HG03378 (cell line): ENCODE results near the gene SEMA3B.
"Not testable (repeated sequence)": the region's sequence is repeated elsewhere in the genome, so short reads cannot be mapped to it uniquely, and the experiment has no call there.

Source experiments
- ATAC-seq: cut with Tn5 transposase; IDR thresholded peaks from one replicate; pipeline ENCODE4 v1.9.1; 2021; ENCODE audit warnings: mild to moderate bottlenecking, moderate library complexity; ENCODE audit not compliant: unreplicated experiment

The SEMA3B gene

DNA sequence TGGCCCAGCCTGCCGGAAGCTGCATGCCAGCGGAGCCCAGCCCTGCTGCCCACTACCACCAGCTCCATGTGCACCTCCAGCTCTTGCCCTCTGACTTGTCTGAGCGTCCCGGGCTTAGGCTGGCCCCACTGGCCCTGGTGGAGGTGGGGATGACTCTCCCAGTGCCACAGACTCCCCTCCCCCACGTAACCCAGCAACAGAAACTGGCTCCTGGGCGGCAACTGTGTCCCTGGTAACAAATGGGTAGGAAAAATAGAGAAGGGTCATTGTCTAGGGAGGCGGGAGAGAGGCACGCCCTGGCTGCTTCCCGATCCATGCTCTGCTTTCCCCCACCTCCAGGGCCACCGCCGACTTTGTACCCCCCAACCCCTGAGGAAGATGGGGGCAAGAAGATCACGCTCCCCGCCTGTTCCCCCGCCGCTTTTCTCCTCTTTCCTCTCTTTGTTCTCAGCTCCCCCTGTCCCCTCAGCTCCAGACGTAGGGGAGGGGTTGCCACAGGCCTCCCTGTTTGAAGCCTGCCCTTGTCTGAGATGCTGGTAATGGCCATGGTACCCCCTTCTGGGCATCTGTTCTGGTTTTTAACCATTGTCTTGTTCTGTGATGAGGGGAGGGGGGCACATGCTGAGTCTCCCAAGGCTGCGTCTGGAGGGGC lies 10.8 kb upstream of the SEMA3B start:
- ATAC-seq: no peak

DNA sequence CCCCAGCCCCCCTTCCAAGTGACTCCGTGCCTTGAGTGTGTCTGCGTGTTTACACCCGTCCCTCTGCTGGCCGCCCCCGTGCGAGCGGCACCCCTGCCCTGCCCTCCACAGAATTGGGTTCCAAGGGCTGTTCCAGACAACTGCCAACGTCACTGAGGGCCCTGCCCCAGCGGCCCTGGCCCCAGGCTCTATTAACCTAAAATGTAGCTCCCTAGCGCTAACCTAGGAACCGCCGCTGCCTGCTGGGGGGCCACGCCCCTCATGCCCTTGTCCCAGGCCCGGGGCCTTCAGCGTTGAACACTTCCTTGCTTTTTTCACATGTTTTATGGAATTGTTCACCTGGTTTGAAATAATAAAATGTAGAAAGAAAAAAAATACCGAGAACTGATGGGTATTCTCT lies 10.0 kb upstream of the SEMA3B start:
- ATAC-seq: no peak

DNA sequence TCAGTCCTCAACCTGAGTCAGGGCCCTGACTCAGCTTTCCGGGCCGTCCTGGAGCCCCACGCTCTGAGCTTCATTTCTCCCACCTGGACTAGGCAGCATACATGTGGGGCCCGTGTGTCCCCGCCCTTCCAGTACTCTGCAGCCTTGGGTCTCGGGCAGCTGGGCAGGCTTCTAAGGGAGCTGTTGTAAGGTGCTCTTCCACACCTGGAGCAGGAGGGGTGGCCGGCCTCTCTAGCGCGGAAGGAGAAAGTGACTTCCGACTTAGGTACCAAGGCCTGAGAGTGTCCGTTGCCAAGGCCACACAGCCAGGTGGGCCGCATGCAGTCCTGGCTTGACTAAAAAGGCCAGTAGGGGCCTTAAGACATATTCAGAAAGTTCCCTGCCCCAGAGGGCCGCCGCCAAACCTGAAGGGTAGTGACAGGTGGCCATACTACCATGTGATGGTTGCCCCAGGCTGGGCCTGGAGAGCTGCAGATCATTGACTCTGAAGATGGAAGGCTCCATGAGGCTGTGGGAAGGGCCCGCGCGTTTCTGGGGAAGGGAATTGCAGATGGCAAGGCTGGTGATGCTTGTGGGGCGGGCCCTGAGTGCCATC lies 9.4 kb upstream of the SEMA3B start:
- ATAC-seq: peak; percentile 15

DNA sequence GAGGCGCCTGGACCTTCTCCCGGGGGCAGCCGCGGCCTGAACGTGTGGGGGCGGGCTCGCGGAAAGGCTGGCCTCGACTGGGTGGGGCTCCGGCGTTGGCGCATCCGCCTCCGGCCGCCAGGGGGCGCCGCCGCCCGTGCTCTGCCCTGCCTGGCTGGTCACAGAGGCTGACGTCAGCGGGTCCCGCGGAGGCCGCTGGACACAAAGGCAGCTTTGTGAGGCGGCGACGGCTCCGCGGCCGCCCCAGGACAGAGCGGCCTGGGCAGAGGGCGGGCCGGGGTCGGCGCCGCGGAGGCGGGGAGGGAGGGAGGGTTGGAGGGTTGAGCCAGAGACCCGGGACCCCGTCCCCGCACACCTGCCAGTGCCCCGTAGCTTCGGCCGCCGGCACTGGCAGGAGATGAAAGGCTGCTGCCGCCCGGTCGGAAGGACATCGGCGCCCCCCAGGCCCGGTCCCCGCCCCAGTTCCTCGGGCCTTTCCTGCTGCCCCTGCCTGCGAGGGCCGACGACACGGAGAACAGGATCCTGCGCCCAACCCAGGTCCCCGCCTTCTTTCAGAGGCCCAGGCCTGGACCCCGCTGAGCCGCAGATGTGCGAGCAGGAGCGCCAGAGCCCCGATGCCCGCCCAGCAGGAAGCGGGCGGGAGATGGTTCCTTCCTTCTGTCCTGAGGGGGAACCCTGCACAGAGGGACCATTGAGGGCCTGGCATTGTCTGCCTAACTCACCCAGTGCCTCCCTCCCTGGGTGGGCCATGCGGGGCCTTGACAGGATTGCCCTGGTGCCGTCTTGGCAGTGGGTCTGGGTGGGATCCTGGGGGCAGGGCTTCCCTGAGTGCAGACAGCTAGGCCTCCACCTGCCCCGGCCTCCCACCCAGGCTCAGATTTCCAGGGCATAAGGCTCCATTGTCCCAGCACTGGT lies 8.7 kb upstream of the SEMA3B start:
- peak; percentile 47 for ATAC-seq

DNA sequence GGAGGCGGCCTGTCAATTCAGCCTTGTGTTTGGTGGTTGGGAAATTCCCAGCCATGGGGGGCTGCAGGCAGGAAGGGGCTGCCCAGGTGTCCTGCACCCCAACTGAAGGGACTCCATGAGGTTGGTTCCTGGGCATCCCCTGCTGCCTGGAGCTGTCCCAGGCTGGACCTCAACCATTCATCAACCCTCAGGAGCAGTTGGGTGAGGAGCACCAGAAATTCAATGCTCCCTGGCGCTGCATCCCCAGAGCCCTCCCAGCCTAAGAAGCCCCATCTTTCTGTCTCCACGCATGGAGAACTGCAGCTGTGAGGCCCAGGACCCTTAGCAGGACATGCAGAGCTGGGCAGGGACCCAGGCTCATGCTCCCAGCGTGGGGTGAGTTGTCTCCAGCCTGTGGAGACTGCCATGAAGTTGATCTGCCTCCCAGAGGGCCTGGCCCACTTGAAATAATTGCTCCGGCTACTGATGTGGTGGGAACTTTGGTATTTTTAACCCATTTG lies 8.0 kb upstream of the SEMA3B start:
- no peak for ATAC-seq

DNA sequence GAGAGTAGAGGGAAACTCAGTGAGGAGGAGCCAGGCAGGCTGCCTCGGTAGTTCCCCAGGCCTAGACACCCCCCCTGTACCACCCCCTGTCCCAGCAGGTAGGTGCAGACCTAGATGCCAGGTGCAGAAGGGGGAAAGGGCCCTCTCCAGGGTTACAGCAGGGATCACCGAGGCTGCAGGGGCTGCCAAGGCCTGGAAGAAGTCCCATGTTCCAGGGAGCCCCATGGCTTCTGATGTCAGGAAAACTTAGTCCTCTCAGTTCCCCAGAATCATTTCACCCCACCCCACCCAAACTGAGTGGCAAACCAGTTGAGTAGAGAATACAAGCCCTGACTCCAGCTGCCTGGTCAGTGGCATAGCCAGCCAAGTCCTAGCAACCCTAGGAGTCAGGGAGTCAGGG lies 7.4 kb upstream of the SEMA3B start:
- no peak for ATAC-seq

DNA sequence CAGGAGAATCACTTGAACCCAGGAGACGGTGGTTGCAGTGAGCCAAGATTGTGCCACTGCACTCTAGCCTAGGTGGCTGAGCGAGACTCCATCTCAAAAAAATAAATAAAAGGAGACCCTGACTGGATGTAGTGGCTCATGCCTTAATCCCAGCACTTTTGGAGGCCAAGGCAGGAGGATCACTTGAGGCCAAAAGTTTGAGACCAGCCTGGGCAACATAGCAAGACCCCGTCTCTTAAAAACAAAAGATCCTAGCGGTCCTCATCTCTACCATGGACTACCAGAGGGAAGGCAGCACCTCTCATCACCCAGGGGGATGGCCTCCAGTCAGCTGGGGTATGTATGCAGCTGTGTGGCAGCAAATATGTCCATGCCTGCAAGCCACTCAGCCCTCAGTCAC lies 6.7 kb upstream of the SEMA3B start:
- ATAC-seq: not testable (repeated sequence)

DNA sequence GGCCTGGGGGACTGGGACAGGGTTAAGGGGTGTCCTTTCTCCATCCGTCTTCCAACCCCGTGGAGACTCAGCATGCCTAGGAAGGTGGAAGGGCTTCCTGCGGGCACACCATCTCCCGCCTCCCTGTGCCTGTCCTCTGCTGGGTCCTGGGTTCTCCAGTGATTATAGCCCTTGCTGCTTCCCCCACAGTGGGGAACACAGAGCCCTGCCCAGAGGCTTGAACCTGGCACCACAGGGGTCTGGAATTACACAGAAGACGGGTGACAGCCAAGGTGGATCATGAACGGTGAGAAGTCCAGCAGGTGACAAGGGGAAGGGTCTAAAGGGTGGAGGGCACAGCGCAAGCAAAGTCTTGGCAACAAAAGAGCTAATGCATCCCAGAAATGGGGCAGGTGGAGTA lies 6.2 kb upstream of the SEMA3B start:
- no peak for ATAC-seq

DNA sequence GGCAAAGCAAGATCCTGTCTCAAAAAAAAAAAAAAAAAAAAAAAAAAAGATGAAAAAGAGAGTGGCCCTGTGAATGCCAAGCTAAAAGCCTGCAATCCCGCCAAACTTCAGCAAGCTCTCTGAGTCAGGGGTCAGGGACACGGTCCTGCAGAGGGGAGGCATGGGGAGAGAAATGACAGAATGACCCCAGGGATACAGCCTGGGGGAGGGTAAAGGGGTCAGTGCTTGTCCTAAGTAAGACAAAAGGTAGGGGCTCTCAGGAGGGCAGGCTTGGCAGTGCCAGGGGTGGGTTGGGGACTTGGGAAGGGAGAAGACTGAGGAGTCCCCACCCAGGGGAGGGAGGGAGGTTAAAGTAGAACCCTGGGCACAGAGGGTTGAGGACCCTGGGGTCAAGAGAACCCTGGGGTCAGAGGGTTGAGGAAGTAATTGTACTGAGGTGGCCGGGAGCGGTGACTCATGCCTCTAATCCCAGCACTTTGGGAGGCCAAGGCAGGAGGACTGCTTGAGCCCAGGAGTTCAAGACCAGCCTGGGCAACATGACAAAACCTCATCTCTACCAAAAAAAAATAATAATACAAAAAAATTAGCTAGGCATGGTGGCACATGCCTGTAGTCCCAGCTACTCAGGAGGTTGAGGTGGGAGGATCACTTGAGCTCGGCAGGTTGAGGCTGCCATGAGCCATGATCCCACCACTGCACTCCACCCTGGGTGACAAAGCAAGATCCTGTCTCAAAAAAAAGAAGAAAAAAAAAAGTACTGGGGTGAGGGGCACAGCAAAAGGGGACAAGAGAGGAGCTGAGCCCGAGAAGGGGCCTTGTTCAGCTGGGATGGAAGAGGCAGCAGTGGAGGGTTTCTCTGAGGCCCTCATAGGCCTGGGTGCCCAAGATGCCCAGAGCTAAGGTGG lies 5.2 kb upstream of the SEMA3B start:
- ATAC-seq: no peak

DNA sequence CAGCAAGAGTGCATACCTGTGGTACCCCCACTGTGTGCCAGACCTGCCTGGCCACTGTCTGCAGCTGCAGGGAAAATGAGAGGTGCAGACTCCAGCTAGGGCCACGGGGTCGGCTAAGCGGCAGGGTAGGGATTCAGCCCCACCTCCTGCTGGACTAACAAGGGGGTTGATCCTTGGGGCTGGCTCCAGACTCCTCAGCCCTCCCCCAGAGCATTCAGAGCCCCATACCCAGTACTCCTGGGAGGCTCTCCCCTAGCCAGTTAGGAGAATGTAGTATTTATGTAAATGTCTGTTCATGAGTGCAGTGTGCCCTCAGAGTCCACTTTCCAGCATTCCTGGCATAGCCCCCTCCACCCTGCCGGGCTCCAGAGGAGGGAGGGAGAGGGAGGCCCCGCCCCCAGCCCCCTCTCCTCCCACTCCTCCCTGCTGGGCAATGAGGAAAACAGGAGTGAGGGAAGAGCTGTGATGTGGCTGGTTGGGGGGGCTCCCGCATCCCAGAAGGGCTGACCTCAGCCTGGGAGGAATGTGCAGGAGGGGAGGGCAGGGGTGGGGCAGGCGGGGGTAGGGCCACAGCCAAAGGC lies 4.5 kb upstream of the SEMA3B start:
- no peak for ATAC-seq

DNA sequence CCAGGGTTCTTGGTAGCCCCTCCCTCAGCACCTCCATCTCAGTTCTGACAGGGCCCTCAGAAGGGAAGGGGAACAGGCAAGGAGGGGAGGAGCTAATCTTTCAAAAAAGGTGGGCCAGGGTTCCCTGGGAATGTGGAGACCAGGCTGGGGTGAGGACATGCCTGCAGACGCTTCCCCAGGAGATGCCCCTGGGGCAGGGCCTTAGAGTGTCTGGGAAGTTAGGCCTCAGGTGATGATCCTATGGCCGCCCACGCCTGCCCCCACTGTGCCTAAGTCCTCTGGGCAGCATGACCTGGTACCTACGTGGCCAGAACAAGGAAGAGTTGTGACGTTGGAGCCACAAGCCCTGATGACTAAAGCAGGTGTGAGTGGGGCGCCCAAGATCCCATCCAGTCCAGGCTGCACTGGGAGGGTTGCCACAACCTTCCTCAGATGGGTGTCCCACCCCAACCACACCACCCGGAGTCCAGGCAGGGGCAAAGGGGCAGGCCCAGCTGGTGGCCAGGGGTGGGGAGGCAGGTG lies 3.9 kb upstream of the SEMA3B start:
- no peak for ATAC-seq

DNA sequence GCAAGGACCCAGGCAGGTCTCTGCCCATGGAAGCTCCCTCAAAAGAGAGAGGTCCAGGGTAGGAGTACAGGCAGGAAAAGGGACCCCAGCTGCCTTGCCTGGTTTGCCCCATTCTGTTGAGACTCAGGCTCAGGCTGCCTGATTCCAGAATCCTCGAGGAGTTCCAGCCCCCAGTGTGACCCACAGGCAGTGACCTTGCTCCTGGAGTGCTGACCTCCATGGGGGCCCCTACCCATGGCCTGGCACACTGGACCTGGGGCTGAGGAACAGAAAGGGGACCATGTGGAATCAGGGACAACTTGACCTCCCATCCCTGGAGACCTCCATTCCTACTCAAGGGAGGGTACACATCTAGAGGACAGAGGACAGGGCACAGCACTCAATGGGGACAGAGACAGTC lies 3.4 kb upstream of the SEMA3B start:
- ATAC-seq: no peak

DNA sequence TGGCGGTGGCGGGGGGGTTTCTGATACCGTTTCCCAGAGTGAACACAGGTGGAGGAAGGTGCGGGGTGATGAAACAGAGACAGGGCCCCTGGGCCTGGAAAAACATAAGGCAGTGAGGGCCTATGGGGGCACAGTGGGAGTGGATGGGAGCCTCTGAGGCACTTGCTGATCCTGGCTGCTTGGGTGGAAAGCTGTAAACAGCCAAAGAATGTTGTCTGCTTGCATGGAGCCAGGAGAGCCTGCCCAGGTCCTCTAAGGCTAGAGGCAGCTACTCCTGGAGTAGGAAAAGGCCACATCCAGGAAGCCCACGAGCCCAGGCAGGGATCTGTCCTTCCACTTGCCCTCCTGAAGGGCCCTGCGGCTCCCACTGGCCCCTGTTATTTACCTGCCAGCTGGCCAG lies 2.9 kb upstream of the SEMA3B start:
- no peak for ATAC-seq

DNA sequence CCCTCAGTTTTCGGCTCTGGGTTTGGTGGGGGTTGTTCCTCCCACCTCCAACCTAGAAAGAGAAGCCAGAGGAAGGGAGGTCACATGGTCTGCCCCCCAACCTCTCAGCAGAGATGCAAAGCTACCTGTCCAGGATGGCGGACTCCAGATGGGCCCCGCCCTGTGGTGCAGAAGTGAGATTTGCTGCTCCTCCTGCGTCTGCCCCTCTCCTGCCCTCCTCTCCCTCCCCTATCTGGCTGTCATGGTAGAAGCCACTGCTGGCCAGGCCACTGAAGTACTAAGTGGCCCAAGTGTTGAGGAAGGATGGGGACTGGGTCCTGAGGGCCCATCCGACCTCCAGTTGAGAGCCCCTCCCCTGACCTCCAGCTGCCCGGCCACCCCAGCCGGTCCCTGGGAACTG lies 2.1 kb upstream of the SEMA3B start:
- ATAC-seq: no peak

DNA sequence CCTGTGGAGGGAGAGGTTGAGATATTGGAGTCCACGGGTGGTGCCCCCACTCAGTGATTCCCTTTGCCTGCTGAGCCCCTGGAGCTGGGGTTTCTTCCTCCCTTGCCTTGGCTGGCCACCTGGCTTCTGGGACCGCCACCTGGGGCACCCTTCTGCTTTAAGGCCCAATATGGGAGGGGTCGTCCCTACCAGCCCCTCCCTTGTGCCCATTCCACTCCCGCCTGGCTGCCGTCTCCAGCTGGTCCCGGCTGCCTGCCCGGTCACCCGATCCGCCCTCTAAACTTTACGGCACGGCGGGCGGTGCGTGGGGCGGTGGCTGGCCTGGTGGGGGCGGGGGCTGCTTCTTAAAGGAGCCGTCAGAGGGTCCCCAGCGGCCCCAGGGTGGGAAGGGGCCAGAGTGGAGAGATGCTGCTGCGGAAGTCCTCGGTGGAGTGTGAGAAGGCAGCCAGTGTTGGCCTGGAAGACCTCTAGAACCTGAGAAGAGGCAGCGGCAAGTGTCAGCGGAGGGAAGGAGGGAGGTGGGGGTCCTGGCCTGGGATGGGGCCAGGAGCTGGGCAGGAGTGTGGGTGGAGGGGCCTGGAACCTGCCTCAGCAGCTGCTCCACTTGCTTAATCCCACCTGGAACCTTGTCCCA lies 1.6 kb upstream of the SEMA3B start:
- no peak for ATAC-seq

DNA sequence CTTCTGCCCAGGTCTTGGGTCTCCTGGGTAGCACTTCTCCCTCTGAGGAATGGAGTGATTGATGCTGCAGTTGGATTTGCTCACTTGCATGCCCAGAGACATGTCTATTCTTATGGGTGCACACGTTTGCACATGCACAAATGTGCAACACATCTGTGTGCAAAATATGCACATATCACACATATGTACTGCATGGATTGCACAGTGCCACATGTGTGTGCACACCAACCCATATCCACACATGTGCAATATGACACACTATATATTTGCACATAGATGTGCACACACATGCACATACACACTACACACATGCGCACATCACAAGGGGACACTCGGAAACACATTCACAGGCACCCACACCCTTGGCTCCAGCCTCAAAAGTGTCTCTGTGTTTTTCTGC lies 671 bp upstream of the SEMA3B start:
- no peak for ATAC-seq

DNA sequence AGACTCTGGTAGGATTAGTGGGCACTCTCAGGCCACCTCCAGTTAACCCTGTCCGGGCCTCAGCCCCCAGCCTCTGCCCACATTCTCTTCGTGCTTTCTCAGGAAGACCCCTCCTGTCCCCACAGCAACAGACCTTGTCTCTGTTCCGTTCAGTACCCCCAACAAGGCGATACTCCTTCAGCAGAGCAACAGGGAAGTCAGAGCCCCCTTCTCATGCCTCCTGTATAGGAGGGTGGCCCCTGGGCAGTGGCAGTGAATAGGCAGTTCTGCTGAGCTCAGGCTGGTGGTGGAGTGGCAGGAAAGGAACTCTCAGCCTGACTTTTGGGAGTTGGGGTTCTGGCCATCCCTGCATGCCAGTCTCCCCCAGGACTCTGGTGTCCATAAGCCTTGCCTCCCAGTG lies 513 bp downstream of the SEMA3B start:
- no peak for ATAC-seq

DNA sequence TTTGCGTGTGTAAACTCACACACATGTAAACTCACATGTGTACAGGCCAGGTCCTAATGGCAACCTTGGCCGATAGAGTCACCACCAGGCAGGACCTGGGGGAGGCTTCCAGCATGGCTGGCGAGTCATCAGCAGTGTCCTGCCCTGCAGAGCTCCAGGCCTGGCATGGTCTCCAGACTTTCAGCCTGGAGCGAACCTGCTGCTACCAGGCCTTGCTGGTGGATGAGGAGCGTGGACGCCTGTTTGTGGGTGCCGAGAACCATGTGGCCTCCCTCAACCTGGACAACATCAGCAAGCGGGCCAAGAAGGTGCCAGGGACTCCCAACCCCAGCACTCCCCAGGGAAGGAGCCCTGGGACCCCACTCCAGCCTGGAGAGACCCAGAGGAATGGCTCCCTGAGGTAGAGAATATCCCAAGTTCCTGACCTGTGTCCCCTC lies 1.0 kb downstream of the SEMA3B start:
- ATAC-seq: no peak

DNA sequence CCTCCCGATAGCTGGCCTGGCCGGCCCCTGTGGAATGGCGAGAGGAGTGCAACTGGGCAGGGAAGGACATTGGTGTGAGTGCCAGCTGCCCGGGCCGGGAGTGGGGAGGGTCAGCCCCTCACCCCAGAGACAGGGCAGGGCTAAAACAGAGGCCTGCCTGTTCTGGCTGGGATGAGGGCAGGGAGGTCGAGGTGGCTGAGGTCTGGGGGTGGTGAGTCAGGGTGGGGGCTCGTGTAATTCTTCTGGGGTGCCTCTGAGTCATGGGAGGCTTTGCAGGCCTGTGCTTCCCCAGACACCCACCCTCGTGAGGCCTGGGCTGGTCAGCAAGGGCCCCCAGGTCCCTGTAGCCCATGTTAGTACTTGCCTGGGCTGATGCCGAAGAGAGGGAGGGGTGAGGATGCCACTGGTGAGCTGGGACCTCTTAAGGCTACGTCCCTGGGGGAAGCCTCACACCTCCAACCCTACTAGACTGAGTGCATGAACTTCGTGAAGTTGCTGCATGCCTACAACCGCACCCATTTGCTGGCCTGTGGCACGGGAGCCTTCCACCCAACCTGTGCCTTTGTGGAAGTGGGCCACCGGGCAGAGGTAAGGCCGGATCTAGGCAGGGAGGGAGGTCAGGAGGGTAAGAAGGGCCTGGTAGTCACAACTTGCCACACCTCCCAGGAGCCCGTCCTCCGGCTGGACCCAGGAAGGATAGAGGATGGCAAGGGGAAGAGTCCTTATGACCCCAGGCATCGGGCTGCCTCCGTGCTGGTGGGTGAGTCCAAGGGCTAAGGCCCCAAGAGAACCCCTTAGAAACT lies 1.7 kb downstream of the SEMA3B start:
- no peak for ATAC-seq
